A673 (cell line): ENCODE data around the gene EHHADH.

Experiments
- EZH2 ChIP-seq: fragments of 200-600 bp; sonication (generic); IDR thresholded peaks from 2 replicates; pipeline ENCODE4 v1.6.1; 2017; ENCODE audit warnings: borderline replicate concordance, low read depth, mild to moderate bottlenecking, mixed read lengths, antibody characterized with exemption, low read length; ENCODE audit not compliant: poor library complexity, severe bottlenecking
- TF ChIP-seq, protein P1 (sequence below): fragments of 300-800, 200-600 bp; sonication (generic); conservative IDR thresholded peaks from 2 replicates; pipeline ENCODE4 v1.5.1; 2017; ENCODE audit warnings: low read depth, mild to moderate bottlenecking, antibody characterized with exemption, low read length, moderate library complexity, mixed read lengths

DNA sequence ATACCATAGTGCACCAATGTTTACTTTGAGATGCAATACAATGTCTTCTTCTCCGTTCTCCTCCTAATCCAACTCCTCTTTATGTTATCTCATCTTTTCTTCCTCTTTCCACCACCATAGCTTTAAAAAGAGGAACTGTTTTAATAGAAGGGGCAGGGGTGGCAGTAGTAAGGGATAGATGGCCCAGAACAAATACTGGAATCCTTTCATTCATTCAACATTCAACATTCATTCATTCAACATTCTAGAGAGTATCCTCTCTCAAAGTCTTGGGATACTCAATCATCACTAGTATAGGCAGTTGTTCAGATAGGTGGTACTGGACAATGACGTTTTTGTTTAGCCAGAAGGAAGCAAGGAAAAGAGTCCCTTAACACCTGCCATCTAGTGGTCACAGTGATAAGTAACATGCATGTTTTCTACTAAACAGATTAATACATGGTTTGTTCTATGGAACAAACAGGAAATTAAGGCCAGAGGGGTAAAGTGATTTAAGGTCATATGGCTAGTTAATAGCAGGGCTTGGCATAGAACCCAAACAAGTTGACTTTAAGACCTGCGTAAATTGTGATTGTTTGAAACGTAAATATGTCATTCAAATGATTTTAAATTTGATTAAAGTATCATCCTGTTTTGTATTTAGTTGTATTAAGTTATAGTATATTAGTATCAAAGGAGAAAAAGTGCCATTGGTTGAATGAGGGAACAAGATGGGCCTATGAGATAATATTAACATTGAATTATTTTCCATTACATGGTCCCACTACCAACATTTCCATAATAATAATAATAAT is 26.9 kb upstream of the EHHADH start:
- TF ChIP-seq, protein P1, sequence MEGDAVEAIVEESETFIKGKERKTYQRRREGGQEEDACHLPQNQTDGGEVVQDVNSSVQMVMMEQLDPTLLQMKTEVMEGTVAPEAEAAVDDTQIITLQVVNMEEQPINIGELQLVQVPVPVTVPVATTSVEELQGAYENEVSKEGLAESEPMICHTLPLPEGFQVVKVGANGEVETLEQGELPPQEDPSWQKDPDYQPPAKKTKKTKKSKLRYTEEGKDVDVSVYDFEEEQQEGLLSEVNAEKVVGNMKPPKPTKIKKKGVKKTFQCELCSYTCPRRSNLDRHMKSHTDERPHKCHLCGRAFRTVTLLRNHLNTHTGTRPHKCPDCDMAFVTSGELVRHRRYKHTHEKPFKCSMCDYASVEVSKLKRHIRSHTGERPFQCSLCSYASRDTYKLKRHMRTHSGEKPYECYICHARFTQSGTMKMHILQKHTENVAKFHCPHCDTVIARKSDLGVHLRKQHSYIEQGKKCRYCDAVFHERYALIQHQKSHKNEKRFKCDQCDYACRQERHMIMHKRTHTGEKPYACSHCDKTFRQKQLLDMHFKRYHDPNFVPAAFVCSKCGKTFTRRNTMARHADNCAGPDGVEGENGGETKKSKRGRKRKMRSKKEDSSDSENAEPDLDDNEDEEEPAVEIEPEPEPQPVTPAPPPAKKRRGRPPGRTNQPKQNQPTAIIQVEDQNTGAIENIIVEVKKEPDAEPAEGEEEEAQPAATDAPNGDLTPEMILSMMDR, result peak; percentile 77
- no peak for TF ChIP-seq EZH2
